NCI-H524 treated with DMSO at 0.1 percent for 48 hours (cell line): ENCODE measurements around the gene ETS1.

ENCODE experiments used
- DNase-seq: peaks from one replicate; lab custom pipeline; 2025; lab: John Stamatoyannopoulos, UW

The ETS1 gene

GRCh38 chr11:128587415-128587814, at the start of gene ETS1:
Gene ETS1, minus strand, starts transcription at chr11:128587558. Its CDS starts 14,428 bp downstream, at chr11:128573130.
- no peak for DNase-seq

- DNase-seq = no peak
These were observed 47.0 kb upstream of the ETS1 start for GRCh38 chr11:128634395-128634794.

- DNase-seq = no peak
These were observed 46.1 kb upstream of the ETS1 start for GRCh38 chr11:128633384-128633965.

GRCh38 chr11:128632141-128632791, 44.9 kb upstream of the ETS1 start:
- DNase-seq = no peak

GRCh38 chr11:128630367-128631230, 43.2 kb upstream of the ETS1 start:
- no peak for DNase-seq

- DNase-seq = no peak
These were observed 42.3 kb upstream of the ETS1 start for GRCh38 chr11:128629516-128630106.

GRCh38 chr11:128628686-128629085, 41.3 kb upstream of the ETS1 start:
- DNase-seq = no peak

GRCh38 chr11:128628325-128628673, 40.9 kb upstream of the ETS1 start:
- DNase-seq = no peak

GRCh38 chr11:128627666-128628324, 40.4 kb upstream of the ETS1 start:
- DNase-seq = no peak

GRCh38 chr11:128626913-128627665, 39.7 kb upstream of the ETS1 start:
- DNase-seq = no peak

GRCh38 chr11:128625746-128626145, 38.4 kb upstream of the ETS1 start:
- no peak for DNase-seq

GRCh38 chr11:128625326-128625725, 38.0 kb upstream of the ETS1 start:
- no peak for DNase-seq

GRCh38 chr11:128624269-128625175, 37.2 kb upstream of the ETS1 start:
- no peak for DNase-seq

GRCh38 chr11:128623091-128623490, 35.7 kb upstream of the ETS1 start:
- no peak for DNase-seq

GRCh38 chr11:128621601-128622501, 34.5 kb upstream of the ETS1 start:
- DNase-seq = no peak

- DNase-seq = no peak
These were observed 33.1 kb upstream of the ETS1 start for GRCh38 chr11:128620309-128621100.

GRCh38 chr11:128619540-128620308, 32.4 kb upstream of the ETS1 start:
- no peak for DNase-seq

- DNase-seq = no peak
These were observed 31.6 kb upstream of the ETS1 start for GRCh38 chr11:128619007-128619406.
